Skeletal muscle satellite cell (primary cell): ENCODE results near the gene CTNNA1. TPM values are rescaled to one million over a fixed set of nuclear protein-coding genes. Genes with fewer than 3 reads are reported as not detected.
A peak's percentile ranks its signal among the peaks of the same experiment; 100 is the strongest.
"Not testable (repeated sequence)": the region's sequence is repeated elsewhere in the genome, so short reads cannot be mapped to it uniquely, and the experiment has no call there.

Source experiments
- H3K27me3 ChIP-seq: 2 replicates; pipeline ENCODE4 v1.7.0; 2013; ENCODE audit warnings: low read length; ENCODE audit not compliant: control insufficient read depth, insufficient read depth
- H3K36me3 ChIP-seq: 2 replicates; pipeline ENCODE4 v1.7.0; 2013; ENCODE audit warnings: mild to moderate bottlenecking, control low read depth, low read length; ENCODE audit not compliant: insufficient read depth
- H3K4me1 ChIP-seq: 2 replicates; pipeline ENCODE4 v1.7.0; 2013; ENCODE audit warnings: low read length; ENCODE audit not compliant: control insufficient read depth, insufficient read depth
- H3K4me2 ChIP-seq: 2 replicates; pipeline ENCODE4 v1.7.0; 2013; ENCODE audit warnings: mild to moderate bottlenecking, low read length
- H3K4me3 ChIP-seq: 2 replicates; pipeline ENCODE4 v1.7.0; 2013; ENCODE audit warnings: low read length
- H3K9ac ChIP-seq: 2 replicates; pipeline ENCODE4 v1.7.0; 2013; ENCODE audit warnings: mild to moderate bottlenecking, low read depth, low read length, moderate library complexity
- H3K9me3 ChIP-seq: replicated peaks from 2 replicates; pipeline ENCODE4 v1.7.0; 2013; ENCODE audit warnings: mild to moderate bottlenecking, control low read depth, low read length
- total RNA-seq: library from RNA; depleted of rRNA; stranded (reverse); fragments of >200 nt; gene quantifications from 2 replicates; pipeline ENCODE4 v1.2.3, GENCODE V29; 2012; rRNA removed

CTNNA1 gene
- total RNA-seq = 201 and 232 TPM in 2 replicates

GRCh38 chr5:138752951-138753793 lies at the start of gene CTNNA1:
CTNNA1 (plus strand) TSS chr5:138753425; CDS start chr5:138781925, 28,500 bp downstream.
- H3K9ac ChIP-seq = peak within 1 kb of the TSS; percentile 96
- H3K4me3 ChIP-seq = peak within 1 kb of the TSS; percentile 85
- no peaks in the 10 kb centered on the region for H3K27me3 ChIP-seq
- H3K4me1 ChIP-seq = peaks cover 19% of the 10 kb centered on the region
- H3K9me3 ChIP-seq = no peaks in the 10 kb centered on the region
- H3K36me3 ChIP-seq = peaks cover 16% of the 10 kb centered on the region
- H3K4me2 ChIP-seq = peak within 1 kb of the TSS; percentile 88

- not testable (repeated sequence) for H3K9ac ChIP-seq, H3K9me3 ChIP-seq, H3K4me1 ChIP-seq, H3K4me3 ChIP-seq, H3K36me3 ChIP-seq, H3K4me2 ChIP-seq
- peaks cover 14% of the 10 kb centered on the region for H3K27me3 ChIP-seq
Measured at GRCh38 chr5:138703777-138704176, 49.4 kb upstream of the CTNNA1 start.

GRCh38 chr5:138705007-138705406 lies 48.2 kb upstream of the CTNNA1 start:
- Histone ChIP-seq H3K9me3 (no peaks in the 10 kb centered on the region), H3K9ac (no peak overlapping the region), H3K4me3 (no peak overlapping the region), H3K27me3 (peaks cover 10% of the 10 kb centered on the region), H3K4me1 (peaks cover 10% of the 10 kb centered on the region), H3K36me3 (no peaks in the 10 kb centered on the region), H3K4me2 (no peak overlapping the region)

- Histone ChIP-seq H3K36me3 (no peaks in the 10 kb centered on the region), H3K9ac (no peak overlapping the region), H3K4me1 (peaks cover 10% of the 10 kb centered on the region), H3K9me3 (no peaks in the 10 kb centered on the region), H3K27me3 (peaks cover 10% of the 10 kb centered on the region), H3K4me2 (no peak overlapping the region), H3K4me3 (no peak overlapping the region)
Measured at GRCh38 chr5:138705567-138705966, 47.7 kb upstream of the CTNNA1 start.

- Histone ChIP-seq H3K4me3 (no peak overlapping the region), H3K4me1 (peaks cover 10% of the 10 kb centered on the region), H3K9ac (no peak overlapping the region), H3K27me3 (peaks cover 4% of the 10 kb centered on the region), H3K4me2 (peak overlapping the region; percentile 7), H3K36me3 (no peaks in the 10 kb centered on the region), H3K9me3 (no peaks in the 10 kb centered on the region)
Measured at GRCh38 chr5:138706655-138707480, 46.4 kb upstream of the CTNNA1 start.

GRCh38 chr5:138708791-138709190 lies 44.4 kb upstream of the CTNNA1 start:
- peaks cover 10% of the 10 kb centered on the region for H3K4me1 ChIP-seq

GRCh38 chr5:138709202-138709601 lies 44.0 kb upstream of the CTNNA1 start:
- Histone ChIP-seq H3K4me1 (peaks cover 10% of the 10 kb centered on the region), H3K4me2 (no peak overlapping the region)

More at GRCh38 chr5:138708791-138709190, 44.4 kb upstream of the CTNNA1 start:
- H3K9ac ChIP-seq = no peak overlapping the region
- H3K4me3 ChIP-seq = no peak overlapping the region
- H3K9me3 ChIP-seq = no peaks in the 10 kb centered on the region
- no peaks in the 10 kb centered on the region for H3K36me3 ChIP-seq
- peaks cover 5% of the 10 kb centered on the region for H3K27me3 ChIP-seq
- no peak overlapping the region for H3K4me2 ChIP-seq

GRCh38 chr5:138711087-138711486 lies 42.1 kb upstream of the CTNNA1 start:
- Histone ChIP-seq H3K36me3 (no peaks in the 10 kb centered on the region), H3K4me1 (peaks cover 10% of the 10 kb centered on the region), H3K4me3 (no peak overlapping the region), H3K27me3 (peaks cover 8% of the 10 kb centered on the region), H3K4me2 (no peak overlapping the region), H3K9me3 (no peaks in the 10 kb centered on the region), H3K9ac (no peak overlapping the region)

More at GRCh38 chr5:138709202-138709601, 44.0 kb upstream of the CTNNA1 start:
- Histone ChIP-seq H3K36me3 (no peaks in the 10 kb centered on the region), H3K4me3 (no peak overlapping the region), H3K9ac (no peak overlapping the region), H3K27me3 (peaks cover 5% of the 10 kb centered on the region), H3K9me3 (no peaks in the 10 kb centered on the region)

GRCh38 chr5:138711811-138712210 lies 41.4 kb upstream of the CTNNA1 start:
- Histone ChIP-seq H3K9me3 (no peaks in the 10 kb centered on the region), H3K4me2 (no peak overlapping the region), H3K9ac (no peak overlapping the region), H3K36me3 (no peaks in the 10 kb centered on the region), H3K27me3 (peaks cover 8% of the 10 kb centered on the region), H3K4me1 (peaks cover 5% of the 10 kb centered on the region), H3K4me3 (no peak overlapping the region)

- no peaks in the 10 kb centered on the region for H3K36me3 ChIP-seq
- H3K4me1 ChIP-seq = no peaks in the 10 kb centered on the region
- no peak overlapping the region for H3K4me2 ChIP-seq
- H3K9me3 ChIP-seq = no peaks in the 10 kb centered on the region
- no peak overlapping the region for H3K9ac ChIP-seq
- H3K27me3 ChIP-seq = peaks cover 8% of the 10 kb centered on the region
- no peak overlapping the region for H3K4me3 ChIP-seq
Measured at GRCh38 chr5:138712324-138712723, 40.9 kb upstream of the CTNNA1 start.

GRCh38 chr5:138712791-138713190 lies 40.4 kb upstream of the CTNNA1 start:
- H3K36me3 ChIP-seq = no peaks in the 10 kb centered on the region
- no peak overlapping the region for H3K9ac ChIP-seq
- H3K27me3 ChIP-seq = peaks cover 8% of the 10 kb centered on the region
- H3K4me3 ChIP-seq = no peak overlapping the region
- no peaks in the 10 kb centered on the region for H3K9me3 ChIP-seq
- H3K4me1 ChIP-seq = no peaks in the 10 kb centered on the region
- H3K4me2 ChIP-seq = no peak overlapping the region
